ENCODE measurements around the gene MAB21L2.

- no peak for TF ChIP-seq OSR1 (CRISPR knock-in tag; IDR thresholded peaks at IDR 0.05)
- no peak for TF ChIP-seq CSDC2 (CRISPR knock-in tag; IDR thresholded peaks at IDR 0.05)
- TF ChIP-seq ISL1 (CRISPR knock-in tag; IDR thresholded peaks at IDR 0.05), result no peak
These were observed 47.1 kb upstream of the MAB21L2 start for GRCh38 chr4:150534818-150535217.

Data from SK-N-SH treated with all-trans-retinoic acid at 6 μM for 48 hours (cell line).